RPMI7951 (cell line): ENCODE results near the gene SFRP5. TPM values are rescaled to one million over a fixed set of nuclear protein-coding genes. Genes with fewer than 3 reads are reported as not detected.

Experiments used
- DNase-seq: peaks from one replicate; pipeline ENCODE4 v3.0.0-alpha.2; 2012; ENCODE audit warnings: low read depth
- total RNA-seq: library from RNA; depleted of rRNA; stranded (reverse); fragments of >200 nt; shearing (Covaris generic); gene quantifications from 2 replicates; pipeline ENCODE4 v1.2.3, GENCODE V29; 2014

SFRP5 gene
- total RNA-seq, 1 experiment from 2014 or later: not detected

DNA sequence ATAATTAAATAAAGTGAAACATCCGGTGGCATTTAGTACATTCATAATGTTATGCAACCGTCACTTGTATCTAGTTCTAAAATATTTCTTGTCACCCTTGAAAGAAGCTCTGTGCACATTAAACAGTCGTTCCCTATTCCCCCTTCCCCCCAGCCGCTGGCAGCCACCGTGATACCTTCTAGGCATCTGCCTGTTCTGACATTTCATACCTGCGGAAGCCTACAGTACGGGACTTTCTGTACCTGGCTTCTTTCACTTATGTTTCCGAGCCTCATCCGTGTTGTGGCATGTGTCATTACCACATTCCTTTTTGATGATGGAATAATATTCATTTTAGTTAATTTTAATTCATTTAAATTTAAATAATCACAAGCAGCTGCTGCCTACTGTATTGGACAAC, 13.9 kb upstream of the SFRP5 start:
- DNase-seq: no peak

DNA sequence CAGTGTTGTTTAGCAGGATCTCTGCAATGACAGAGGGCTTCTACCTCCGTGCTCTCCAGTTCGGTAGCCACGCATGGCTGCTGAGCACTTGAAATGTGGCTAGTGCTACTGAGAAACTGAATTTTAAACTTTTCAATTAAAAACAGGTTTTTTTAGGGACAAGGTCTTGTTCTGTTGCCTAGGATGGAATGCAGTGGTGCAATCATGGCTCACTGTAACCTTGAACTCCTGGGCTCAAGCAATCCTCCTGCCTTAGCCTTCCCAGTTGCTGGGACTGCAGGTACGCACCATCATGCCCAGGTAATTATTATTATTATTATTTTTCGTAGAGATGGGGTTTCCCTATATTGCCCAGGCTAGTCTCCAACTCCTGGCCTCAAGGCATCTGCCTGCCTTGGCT, 13.4 kb upstream of the SFRP5 start:
- no peak for DNase-seq

DNA sequence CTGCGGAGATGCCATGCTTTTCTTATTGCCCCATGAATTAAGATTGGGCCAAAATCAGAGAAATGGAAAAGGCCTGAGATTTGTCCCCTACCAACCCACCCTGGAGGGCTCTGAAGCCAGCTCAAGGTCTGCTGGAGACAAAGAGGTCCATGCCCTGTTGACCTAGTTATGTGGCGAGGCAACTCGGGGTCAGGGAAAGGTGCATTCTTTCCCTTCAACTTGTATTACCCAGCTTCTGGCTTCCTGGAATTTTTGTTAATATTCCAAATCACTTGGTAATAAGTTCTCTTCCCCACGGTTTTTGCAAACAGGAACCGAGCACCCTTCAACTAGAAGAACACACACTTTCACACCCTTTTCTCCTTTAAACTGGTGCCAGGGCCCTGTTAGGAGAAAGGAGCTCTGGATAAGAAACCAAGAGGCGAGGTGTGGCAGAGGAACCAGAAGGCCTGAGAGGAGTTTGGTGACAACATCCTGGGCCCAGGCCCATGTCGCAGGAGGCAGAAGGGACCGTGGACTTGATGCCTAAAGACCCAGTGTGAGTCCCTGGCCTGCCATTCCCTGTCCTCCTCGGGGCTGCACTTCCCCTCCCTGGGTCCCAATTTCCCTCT, 12.5 kb upstream of the SFRP5 start:
- no peak for DNase-seq

DNA sequence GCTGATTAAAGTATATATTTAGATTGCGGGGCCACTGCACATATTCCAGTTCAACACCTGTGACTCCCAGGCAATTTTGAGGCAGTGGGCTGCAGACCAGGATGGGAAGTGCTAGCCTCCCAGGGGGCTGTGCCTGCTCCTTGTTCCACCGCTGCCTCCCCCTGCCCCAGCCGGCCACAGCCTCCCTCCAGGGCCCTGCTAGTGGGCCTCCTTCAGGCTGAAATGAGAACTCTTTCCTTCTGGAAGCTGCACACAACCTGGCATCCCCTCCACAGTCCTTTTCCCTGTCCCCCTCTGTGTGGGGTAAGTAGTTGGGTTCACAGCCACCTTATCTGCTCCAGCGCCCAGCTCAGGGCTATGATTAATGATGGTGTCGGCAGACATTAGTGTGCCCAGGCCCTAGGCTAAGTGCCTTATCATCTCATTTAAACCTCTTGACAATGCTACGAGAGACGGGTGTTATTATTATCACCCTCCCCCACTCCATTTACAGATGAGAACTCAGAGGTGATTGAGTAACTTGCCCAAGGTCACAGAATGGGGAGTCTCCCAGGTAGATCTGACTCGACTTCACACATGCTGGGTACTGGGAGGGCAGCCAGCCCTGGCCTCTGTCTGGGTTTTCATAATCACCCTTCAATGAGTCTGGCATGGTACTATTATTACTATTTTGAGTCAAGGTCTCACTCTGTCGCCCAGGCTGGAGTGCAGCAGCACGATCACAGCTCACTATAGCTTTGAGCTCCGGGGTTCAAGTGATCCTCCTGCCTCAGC, 10.8 kb upstream of the SFRP5 start:
- no peak for DNase-seq

DNA sequence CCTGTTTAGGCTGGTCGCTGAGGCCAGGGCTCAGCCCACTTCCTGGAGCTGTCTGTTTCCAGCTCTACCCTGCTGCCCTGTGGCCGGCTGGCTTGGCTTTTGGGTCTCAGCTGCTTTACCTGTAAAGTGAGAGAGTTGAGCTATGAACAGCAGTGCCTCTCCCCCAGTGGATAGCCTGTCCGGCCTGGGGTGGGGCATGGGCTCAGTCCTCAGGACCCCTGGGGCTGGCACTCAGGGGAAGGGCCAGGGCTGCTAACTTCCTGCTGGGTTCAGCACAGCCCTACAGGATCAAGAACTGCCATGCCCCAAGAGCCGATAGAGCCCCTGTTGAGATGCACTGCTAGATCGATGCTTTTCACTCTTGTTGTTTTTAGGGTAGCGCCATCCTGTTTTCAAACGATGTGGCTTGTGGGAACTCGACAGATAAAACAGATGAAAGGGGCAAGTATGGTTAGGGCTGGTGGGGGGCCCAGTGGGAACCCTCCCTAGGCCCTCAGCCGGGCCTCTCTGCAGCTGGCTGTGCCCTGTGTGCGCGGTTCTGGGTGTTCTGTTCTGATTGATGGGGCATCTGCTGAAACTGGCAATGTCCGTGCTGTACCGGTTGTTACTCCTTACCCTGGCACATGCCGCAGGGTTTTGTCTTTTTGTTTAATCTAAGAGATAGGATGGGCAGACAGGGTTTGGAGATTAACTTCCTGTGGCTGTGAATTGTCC, 10.0 kb upstream of the SFRP5 start:
- DNase-seq: no peak

DNA sequence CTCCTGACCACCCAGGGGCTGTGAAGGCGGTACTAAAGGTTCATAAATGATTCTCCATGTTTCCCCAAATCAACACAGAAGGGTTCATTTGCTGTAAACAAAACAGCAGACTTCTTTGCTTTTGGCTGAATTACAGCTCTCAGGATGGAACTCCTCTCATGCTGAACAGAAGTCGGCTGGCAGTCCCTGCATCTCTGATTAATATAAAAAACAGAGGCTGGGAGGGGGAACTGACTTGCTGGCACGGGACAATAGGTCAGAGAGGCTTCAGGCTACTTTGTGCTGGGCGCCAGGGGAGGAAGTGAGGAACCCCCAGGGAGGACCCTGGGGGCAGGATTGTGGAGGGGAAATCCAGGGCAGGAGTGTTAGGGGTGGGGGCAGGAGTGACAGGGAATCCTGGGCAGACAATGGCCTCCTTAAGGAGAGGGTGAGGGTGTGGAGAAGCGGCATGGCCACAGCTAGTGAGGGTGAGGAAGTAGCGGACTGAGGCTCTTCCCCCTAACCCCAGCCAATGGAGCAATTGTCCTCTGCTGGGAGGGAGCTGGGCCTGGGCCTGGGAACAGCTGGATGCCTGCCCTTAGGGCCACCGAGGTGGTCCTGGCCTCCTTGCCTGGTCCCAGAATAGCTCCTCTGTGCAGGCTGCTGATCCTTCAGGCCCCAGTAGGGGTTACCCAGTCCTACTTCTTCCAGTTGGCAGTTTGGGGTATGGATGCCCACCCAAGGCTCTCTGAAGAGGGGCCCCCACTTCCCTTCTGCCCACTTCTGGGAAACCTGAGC, 9.2 kb upstream of the SFRP5 start:
- DNase-seq: peak; percentile 31

DNA sequence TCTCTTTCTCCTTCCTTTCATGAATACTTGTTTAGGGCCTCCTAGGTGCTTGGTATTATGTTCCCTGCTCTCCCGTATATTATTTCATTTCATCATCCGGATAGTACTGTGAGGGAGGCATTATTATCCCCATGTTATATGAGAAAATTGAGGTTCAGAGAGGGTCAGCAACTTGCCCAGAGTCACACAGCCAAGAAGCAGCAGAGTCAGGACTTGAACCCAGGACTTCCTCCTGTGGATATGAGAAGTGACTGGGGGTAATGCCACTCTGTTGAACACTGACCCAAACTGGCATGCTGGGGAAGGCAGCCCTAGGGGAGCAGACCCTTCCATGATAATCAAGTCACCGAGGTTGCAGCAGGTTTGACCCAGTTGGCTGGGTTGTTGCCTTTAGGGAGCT, 8.2 kb upstream of the SFRP5 start:
- no peak for DNase-seq

DNA sequence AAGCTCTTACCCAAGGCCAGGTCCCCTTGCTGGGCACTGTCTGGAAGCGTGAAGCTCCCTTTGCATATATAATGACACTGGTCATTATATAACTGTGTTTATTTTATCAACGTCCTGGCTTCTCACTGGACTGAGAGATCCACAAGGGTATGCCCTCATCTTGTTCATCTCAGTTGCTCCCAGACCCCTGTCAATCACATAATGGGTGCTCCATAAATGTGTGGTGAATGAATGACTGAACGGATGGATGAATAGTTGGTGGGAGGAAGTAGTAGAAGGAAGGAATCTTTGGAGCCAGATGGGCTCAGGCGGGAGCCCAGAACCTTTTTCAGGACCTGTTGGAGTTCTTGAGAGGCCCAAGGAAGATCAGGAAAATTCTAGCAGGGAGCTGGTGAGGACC, 7.7 kb upstream of the SFRP5 start:
- DNase-seq: no peak

DNA sequence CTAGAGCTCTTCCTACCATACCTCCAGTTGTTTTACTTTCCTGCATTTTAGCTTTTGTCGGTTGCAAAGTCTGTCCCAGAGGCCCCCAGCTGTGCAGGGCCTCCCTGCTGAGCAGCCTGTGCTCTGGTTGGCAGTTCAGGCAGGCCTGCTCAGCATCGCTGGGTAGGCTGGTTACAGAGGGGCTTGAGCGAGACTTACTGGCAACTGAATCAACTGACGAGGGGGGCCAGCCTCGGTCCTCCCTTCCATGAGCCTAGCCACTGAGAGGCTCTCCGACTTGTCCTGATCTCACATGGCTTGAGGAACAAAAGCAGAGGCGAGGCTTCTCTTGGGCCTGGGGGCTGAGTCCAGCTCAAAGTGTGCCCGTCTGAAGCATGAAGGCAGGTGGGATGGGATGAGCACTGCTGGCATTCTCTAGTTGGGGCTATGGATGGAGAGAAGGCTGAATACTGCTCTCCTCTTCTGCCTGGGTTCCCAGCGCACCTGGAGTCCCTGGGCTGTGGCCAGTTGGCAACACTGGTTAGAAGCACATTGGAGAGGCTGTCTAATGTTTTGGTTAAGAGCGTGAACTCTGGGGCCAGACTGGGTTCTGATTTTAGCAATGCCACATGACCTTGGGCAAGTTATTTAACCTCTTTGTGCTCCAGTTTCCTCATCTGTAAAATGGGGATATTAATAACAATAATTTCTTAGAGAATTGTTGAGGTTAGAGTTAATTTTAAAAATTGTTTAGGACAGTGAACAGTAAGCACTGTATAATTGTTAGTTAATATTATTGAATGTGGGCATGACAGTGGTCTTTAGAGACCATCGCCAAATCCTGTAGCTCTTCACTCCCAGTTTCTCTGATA, 6.9 kb upstream of the SFRP5 start:
- DNase-seq: no peak

DNA sequence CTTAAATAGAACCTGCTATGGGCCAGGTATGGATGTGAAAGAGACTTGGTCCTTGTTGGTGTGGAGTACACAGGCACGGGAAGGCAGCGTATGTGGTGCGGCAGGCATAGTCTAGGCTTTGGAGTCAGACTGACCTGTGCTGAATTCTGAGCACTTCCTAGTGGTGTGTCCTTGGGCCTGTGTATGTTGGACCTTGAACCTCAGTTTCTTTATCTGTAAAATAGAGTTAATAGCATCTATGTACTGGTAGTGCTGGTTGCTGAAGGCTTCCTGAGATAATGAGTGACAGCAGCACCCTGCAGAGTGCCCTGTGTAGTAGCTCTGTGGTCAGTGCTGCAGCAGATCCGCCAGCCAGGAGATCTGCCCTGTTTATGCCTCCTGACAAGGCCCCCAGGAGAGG, 5.3 kb upstream of the SFRP5 start:
- no peak for DNase-seq

DNA sequence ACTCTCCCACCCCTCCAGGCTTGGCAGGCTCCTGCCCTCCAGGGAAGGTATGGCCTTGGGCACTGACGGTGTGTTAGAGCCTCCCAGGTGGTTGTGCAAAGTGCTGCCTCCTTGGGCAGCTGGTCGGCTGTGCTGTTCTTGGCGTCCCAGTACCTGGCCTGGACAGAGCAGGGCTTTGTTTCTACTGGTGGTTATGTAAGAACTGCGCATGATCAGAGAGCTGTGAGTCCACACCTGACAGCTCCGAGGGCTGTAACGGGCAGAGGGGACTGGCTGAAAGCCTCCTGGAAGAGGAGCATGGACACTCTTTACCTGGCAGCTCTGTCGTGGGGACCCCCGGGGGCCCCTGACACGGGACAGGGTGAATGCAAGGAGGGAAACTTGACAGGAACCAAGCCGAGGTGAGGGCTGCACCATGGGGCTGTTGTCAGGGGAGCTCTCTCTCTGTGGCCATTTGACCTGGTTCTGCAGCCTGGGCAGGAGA, 3.1 kb upstream of the SFRP5 start:
- DNase-seq: no peak

DNA sequence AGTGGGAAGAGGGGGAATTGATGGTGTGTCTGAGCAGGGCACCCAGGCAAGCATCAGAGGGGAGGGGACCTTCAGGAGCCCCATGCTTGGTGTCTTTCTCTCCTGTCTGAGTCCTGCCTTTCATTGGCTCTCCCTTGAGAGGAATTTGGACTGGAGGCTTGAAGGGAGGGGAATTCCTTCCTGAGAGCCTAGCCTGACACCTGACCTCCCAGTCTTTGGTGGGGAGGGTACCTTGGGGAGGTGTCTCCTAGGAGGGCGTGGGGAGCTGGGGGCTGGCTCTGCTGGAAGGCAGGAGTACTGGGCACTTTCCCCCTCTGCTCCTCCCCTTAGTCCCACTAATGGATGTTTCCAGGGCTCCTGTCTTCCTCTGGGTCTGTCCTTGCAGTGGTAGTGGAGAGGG, 1.3 kb upstream of the SFRP5 start:
- no peak for DNase-seq

DNA sequence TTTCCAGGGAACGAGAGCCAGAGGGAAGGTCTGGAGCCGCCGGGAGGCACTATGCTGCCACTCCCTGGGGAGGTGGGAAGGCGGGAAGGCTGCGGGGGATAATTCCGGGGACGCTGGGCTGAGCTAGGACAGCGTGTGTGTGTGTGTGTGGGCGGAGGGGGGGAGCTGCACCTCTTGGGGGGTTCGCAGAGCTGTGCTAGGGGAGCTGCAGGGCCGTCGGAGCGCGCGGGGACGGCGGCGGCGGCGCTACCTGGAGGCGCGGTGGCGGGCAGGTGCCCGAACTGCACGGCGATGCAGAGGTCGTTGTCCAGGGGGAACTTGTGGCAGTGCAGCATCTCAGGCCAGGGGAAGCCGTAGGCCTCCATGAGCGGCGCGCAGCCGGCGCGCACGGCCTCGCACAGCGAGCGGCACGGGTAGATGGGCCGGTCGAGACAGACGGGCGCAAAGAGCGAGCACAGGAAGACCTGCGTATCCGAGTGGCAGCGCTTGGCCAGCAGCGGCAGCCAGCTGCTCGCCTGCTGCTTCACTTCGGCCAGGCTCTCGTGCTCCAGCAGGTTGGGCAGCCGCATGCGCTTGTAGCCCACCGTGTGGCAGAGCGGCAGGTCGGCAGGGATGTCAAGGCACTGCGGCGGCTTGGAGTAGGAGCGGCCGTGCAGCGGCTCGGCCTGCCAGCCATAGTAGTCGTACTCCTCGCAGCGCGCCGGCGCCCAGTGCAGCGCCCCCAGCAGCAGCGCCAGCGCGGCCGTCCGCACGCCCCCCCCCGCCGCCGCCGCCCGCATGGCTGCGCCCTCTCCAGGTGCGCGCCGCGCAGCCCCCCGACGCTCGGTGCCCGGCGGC, 526 bp downstream of the SFRP5 start:
- no peak for DNase-seq

DNA sequence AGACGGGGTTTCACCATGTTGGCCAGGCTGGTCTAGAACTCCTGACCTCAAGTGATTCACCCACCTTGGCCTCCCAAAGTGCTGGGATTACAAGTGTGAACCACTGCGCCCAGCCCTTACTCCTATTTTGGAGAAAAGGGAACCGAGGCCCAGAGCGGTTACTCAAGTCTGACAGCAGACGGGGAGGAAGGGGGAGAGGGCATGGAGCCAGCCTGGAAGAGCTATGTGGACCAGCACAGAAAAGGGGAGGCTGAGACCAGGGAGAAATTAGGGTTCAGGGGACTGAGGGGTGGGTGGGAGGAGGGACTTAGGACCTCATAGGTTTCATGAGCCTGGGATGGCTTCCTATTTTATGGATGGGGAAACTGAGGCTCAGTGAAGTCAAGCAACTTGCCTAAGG, 1.5 kb downstream of the SFRP5 start:
- no peak for DNase-seq

DNA sequence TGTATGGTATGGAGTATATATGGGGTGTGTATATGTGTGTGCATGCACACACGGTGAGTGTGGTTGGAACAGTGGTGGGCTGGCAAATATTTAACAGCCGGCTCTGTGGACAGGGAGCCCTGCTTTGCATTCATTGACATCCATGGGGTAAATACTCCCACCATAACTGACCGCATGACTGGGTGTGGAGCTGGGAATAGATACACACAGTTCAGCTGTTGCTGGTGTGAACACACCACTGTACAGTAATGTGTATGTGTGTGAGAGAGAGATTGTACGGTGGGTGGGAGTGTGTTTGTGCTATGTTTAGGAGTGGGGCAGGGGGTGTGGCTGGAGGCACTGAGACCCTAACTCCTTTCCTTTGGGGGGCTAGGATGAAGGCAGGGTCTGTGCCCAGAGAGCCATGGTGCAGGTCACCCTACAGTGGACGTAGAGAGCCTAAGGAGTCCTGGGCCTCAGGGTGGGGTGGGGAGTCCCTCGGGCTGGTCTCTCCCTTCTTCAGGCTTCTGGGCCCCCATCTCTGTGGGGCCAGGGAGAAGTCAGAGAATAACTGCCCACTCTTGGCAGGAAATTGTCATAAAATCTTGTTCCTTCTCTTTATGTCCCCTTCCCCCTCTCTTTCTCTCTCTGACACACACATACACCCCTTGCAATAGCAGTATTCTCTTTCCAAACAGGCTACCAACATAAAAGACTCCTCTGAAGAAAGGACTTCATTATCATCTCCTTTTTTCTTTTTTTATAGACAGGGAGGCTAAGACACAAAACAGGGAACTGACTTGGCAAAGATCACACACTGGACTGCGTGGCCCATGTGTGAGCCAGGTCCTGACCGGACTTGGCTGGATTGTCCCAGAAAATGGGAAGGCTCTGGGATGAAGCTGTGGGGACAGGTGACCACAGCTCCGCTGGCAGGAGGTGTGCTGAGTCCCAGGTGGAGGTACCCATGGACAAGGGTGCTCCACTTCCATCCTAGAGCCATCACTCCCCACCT, 3.2 kb downstream of the SFRP5 start:
- DNase-seq: no peak

DNA sequence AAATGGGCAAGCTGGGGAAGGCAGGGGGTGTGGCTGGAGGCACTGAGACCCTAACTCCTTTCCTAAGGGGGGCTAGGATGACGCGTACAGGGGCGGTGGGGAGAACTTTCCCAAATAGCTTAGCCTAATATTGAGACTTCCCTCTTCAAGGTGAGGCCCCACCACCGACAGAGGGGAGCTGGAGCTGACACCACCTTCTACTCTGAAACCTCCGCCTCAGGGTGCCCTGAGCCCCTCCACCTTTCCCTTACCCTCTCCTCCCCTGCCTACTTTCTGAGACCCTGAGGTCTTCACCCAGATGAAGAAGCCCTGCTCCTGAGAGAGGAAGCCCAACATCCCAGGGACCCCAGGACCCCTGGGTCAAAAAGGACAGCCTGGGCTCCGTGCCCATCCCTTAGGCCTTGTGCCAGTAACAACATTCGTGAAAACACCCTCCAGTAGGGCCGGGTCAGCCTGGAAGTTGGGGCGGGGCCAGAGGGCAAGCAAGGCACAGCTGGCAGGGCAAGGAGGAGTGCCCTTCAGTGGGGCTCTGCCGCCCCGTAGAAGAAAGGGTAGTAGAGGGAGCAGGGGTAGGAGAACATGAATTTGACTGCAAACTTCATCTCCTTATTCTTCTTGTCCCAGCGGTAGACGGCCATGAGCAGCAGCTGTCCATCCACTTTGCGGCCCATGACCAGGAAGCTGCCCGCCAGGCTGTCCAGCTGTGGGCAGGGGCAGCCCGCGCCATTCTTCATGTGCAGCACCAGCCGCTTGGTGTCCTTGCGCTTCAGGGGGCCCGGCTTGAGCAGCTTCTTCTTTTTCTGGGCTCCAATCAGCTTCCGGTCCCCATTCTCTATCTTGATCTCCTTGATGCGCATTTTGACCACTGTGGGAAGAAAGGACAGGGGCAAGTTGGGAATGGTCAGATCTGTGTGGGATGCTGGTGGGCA, 4.5 kb downstream of the SFRP5 start:
- DNase-seq: no peak

DNA sequence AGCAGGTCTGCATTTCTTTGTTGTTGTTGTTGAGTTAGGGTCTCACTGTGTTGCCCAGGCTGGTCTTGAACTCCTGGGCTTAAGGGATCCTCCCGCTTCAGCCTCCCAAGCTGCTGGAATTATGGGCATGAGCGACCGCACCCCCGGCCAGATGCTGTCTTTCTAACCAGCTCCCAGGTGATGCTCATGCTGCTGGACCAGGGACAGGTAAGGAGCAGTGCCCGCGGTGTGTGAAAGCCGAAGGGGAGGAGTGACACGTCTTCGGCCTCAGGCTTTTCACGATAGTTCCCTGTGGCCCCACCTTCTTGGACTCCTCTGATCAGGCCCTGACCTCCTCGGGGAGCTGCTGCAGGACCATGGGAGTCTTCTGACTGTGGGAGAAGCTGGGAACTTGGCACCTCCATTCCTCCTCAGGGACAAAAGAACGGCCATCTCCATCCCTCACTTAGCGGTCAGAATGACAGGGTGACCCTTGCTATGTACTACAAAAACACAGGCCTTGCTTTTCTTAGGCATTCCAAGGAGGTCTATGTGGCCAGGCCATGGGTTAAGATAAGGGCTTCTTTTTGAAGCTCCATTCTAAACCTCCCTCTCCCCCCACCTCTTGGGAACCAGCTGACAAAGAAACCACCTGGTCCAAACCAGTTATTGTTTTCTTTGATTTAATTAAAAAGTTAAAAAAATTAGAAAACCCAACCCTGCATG, 5.5 kb downstream of the SFRP5 start:
- no peak for DNase-seq
